MM.1S (cell line): ENCODE data around the gene SBSN.

Source experiments
- CTCF ChIP-seq: fragments of 300-600 bp; sonication (generic); IDR thresholded peaks from 2 replicates; pipeline ENCODE4 v1.5.1; 2016; ENCODE audit warnings: antibody characterized with exemption, low read length, mixed read lengths
- EZH2 ChIP-seq: fragments of 300-600 bp; sonication (generic); optimal IDR thresholded peaks from 2 replicates; pipeline ENCODE3; 2017; ENCODE audit warnings: low read depth, mild to moderate bottlenecking, antibody characterized with exemption, low read length, mixed read lengths
- EZH2phosphoT487 ChIP-seq: fragments of 300-600 bp; sonication (generic); IDR thresholded peaks from 2 replicates; pipeline ENCODE4 v1.6.1; 2018; ENCODE audit warnings: antibody characterized with exemption, low read length

GRCh38 chr19:35560677-35561076, 32.6 kb upstream of the SBSN start:
- TF ChIP-seq CTCF (no peak), EZH2 (no peak), EZH2phosphoT487 (no peak)
